Measurements from ENCODE around the gene CBS.
"Not testable (repeated sequence)": the region's sequence is repeated elsewhere in the genome, so short reads cannot be mapped to it uniquely, and the experiment has no call there.

CBS gene

DNA sequence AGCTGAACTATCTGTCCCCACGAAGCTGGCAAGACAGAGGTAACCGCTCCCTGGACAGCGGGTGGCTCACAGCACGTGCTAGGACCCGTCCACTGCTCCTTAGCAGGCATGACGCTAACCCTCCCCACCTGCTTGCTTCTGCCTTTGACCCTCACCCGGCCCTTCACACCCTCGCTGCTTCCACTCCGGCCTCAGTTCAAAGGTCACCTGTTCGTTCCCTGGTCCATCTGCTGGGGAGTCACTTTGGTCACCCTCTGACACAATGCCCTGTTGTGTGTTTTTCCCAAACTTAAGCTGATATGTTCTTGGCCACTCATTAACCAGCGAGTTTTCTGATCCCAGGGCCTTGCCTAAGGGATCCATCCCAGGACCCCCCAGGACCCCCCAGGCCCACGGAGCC is 7.6 kb downstream of the CBS start:
- DNase-seq (ENCODE audit: low spot score) = not testable (repeated sequence)

DNA sequence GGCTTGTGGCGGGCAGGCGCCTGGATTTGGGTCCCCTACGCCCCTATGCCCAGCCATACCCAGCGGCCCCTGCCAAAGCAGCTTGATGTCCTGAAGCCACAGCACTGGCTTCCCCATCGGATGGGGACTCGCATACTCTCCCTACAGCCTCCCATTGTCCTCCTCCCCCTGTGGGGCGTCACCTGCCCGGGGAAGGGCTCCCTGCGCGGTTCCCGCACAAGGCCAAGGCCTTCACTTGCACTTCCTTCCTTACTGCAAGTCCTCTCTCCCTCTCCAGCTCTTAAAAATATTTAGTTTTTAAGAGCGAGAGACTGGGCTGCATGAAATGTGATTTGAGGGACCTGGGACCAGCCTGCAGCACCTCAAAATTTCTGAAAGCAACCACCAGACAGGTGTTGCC is 8.9 kb downstream of the CBS start:
- DNase-seq (ENCODE audit: low spot score) = not testable (repeated sequence)

DNA sequence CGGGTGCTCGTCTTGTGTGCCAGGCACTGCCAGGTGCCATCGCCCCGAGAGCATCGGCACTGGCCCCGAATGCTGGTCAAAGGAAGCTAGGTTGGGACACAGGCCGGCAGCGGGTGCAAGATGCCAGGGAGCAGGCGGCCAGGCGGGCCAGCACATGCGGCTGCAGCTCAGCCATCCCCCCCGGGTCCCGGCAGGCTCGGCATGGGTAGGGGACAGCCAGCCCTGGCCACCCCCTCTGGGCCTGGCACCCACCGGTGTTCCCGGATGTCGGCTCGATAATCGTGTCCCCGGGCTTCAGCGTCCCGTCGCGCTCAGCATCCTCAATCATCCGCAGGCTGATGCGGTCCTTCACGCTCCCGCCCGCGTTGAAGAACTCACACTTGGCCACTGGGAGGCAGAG is 9.6 kb downstream of the CBS start:
- not testable (repeated sequence) for DNase-seq (ENCODE audit: low spot score)

DNA sequence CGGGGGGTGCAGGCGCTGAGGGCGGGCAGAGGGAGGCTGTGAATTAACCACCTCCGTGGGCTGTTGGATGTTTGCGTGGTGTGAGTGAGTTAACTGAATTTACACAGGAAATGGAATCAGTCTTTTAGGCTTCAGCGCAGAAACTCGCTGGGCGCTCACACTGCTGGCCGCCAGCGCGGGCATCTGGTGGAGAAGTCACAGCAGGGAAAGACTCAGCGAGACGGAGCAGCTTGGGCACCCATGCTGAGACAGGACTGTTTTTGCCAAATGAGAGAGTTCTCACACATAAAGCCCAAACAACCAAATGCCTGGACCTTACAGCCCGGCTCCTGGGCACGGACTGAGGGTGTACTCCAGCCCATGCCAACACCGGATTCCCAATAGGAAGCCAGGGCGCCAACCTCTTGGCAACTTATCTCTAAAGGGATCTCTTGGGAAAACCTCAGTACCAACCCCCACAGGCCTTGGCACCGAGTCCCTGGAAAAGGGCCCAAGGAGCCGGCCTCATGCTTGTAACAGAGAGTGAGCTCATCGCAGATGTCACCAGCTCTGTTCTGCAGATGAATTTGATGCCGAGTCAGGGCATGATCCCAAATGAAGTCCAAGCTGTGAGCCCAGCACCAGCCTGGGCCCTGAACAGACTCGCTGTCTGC is 11.2 kb downstream of the CBS start:
- not testable (repeated sequence) for DNase-seq (ENCODE audit: low spot score)

DNA sequence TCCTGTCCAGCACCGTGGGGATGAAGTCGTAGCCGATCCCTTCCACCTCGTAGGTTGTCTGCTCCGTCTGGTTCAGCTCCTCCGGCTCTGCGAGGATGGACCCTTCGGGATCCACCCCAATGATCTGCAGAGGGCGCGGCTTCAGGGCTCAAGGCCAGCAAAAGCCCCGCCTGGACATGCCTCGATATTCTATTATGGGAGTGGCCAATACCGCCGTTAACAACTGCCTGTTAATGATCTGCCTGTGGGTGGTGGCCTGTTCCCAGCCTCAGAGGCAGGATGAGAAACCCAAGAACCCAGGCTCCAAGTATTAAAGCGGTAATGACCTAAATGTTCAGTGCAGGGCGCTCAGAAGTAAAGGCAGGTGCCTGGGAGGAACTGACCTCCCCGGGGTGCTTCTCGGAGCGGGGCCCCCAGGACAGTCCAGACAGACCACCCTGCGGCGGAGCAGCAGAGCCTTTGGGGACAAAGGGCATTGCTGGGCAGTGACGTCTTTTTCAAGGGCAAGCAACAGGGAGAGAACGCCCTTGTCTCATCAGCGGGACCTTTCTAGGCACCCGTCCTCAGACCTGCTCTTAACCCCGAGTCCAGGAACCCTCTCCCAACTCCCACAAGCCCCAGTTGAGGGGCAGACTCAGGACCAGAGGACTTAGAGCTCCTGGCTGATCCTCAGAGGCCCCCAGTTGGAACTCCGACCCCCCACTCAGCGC is 12.5 kb downstream of the CBS start:
- not testable (repeated sequence) for DNase-seq (ENCODE audit: low spot score)

DNA sequence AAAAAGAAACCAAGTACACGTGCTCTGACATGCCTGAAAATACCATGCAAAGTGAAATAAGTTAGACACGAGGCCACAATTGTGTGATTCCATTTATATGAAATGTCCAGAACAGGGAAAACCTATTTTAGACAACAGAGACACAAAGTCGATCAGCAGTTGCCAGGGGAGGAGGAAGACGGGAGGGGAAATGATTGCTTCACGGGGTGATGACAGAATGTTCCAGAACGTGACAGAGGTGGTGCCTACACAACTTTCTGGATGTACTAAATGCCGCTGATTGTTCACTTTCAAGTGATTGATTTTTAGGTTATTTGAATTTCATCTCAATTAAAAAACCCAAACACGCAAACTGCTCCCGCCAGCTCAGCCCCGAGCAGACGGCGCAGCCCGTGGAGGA is 22.5 kb downstream of the CBS start:
- not testable (repeated sequence) for DNase-seq (ENCODE audit: low spot score)

DNA sequence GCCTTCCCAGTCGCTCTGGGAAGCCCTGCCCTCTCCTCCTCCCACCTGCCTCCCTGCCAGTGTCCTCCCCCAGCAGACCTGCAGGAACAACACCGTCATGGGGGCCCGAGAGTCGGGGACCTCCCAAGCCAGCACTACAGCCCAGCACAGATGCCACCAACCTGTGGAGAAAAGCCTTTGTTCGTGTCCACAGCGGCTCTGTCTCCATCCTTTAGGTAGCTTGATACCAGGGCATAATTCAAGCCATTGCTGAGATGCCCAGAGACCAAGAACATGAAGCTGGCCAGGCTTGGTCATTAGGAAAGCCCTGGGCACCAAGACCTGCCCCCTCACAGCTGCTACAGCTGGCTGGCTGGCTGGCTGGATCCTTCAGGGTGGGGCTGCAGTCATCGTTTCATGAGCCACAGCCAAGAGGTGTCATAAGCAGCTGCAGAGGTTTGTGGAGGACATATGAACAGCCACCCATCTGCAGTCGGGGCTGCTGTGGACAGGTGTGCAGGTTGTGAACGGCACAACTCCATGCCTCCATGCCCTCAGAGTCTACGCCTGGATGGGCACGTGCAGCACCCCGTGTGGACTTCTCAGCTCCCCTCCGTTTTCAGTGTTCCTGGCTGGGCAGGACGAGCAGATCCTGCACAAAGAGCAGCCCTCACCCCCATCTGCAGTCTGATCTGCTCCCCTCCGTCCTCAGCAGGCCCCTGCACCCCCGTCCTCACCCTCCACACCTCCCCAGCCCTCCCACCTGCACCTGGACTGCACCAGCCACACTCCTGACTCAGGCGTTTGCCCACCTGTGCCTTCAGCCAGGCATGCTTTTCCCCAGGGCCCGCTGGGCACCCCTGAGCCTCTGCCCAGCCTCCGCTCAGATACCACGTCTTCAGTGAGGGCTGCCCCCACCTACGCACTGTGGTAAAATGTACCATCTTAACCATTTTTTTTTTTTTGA is 29.5 kb downstream of the CBS start:
- DNase-seq (ENCODE audit: low spot score) = not testable (repeated sequence)

DNA sequence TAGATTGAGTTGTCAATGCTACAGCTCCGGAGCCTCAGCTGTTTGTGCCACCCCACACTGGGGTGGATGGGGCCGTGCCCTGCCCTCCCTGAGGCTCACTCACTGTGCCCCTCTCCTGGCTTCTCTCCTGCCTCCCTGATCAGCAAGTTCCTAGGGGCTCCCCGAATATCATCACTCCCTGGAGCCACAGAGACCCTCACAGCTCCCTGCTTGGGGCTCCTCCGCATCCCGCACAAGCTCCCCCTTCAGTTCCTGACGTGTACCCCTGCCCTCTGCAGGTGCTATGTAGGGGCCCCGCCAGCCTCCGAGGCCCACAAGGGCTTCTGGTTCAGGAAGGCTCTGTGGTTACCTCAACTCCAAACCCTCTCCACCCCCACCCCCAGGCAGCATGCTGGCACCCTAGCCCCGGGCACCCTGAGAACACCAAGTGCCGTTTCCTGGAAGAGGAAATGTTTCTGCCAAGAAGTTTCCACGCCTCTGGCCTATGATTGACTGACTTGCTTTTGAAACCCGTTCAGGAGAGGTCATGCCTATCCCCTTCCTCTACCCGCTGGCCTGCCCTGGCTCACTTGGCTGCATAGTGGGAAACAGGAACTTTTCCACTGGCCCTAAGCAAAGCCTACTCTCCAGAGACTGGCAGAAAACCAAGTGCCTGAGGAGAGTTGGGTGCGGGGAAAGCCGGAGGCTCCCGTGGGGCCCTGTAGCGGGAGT is 30.3 kb downstream of the CBS start:
- DNase-seq (ENCODE audit: low spot score) = not testable (repeated sequence)

DNA sequence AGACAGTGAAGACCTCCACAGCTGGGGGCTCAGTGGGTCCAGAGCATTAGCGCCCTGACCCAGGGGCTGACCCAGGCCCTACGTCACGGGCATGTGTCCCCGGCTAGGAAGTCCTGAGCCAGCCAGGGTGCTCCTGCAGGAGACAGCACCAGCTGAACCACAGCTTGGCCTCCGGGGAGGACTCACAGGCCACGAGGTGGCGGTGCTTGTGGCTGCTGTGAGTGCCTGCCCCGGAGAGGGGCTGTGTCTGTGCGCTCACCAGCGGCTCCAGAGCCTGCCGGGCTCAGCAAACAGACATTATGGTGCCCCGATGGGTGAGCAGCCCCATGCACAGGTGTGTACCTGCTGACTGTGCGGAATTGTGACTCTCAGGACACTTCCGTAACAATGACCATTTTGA is 31.1 kb downstream of the CBS start:
- not testable (repeated sequence) for DNase-seq (ENCODE audit: low spot score)

DNA sequence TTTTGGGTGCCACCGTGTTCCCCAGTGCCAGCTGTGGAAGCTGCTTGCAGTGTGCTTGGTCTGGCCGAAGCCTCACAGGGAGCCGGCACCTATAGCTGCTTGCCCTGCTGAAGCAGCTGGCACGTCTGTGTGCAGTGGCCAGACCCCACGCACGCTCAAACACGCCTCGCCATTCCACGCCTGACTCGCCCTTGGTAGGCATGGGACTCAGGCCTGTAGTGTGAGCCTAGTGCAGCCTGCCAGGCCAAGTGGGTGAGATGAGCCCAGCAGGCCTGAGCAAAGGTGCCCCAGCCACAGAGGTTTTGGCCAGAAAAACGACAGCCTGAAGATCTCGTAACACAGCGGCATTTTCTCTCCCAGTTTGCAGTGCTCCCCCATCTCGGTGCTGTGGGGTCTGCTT is 32.3 kb downstream of the CBS start:
- not testable (repeated sequence) for DNase-seq (ENCODE audit: low spot score)

DNA sequence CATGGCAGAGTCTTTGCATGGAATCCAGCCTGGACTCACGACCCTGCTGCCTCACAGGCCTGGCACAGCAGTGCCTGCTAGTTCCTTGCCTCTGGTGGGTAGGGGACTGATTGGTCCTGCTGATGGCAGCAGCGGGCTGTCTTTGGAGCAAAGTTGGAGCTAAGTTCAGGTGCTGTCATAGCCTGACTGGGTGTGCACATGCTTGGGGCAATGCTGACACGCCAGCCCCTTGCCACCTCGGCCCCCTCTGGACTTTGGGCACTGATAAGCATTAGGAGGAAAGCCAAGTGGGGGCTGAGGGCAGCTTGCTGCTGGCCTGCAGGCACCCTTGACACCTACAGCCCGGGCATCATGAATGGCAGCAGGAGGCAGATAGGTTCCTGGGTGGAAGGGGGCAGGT is 33.5 kb downstream of the CBS start:
- DNase-seq (ENCODE audit: low spot score) = not testable (repeated sequence)

DNA sequence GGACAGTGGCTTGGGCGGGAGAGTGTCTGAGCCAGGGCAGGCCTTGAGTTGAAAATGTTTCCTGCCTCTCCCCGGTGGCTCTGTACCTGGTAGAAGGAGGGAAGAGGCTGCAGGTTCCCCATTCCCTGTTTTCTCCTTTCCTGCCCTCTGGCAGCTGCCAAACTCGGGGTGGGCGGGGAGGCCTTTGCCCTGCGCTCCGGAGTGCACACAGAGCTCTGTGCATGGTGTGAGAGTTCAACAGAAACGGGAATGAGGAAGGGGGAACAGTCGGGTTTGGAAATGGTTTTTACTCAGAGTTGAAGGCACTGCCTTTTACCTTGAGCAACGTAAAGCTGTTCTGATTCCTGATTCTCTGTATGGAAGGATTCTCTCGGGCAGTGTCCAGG is 37.0 kb downstream of the CBS start:
- DNase-seq (ENCODE audit: low spot score) = not testable (repeated sequence)

DNA sequence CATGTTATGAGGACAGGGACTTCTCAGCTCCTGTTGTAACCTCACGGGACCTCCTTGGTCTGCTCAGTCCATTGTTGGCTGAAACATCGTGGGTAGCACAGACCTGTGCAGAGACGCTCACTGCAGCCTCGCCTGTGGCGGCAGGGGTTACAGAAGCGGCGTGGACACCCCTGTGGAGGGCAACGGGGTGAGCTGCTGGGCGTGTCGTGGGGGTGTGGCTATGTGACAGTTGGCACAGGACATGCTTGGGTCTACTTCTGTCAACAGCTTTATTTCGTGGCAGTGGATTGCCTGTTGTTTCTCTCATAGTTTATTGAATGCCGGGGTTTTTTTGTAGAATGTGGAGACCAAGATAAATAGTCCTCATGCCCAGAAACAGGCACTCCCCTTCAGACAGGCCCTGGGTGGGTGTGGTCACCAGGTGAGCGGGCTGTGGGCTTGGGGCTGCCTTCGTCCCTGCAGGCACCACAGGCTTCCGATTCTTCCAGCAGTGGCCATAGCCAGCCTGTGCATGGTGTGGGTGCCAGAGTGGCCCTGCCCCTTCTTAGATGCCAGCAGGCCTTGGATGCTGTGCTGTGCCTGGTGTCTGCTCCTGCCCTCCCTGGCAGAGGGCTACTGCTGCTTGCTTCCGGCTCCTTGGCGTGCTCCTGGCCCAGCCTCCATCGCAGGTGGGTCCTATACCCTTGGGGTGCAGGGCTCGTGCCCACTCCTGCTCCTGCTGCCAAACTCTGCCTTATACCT is 37.5 kb downstream of the CBS start:
- DNase-seq (ENCODE audit: low spot score) = not testable (repeated sequence)

DNA sequence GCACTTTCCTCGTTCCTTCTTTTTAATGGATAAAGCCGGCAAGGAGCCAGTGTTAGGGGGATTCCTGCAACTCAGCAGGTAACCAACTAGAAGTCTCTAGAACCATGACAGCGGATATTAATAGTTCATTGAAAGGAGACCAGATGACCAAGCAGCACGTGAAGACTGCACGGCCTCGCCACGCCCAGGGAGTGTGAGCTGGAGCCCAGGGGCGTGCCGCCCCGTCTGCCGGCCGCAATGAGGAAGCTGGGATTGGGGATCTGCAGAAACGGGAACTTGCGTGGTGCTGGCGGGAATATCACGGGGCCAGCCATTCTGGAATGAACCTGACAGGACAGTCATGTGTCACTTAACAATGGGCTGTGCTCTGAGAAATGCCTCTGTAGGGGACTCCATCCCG is 38.7 kb downstream of the CBS start:
- DNase-seq (ENCODE audit: low spot score) = not testable (repeated sequence)

DNA sequence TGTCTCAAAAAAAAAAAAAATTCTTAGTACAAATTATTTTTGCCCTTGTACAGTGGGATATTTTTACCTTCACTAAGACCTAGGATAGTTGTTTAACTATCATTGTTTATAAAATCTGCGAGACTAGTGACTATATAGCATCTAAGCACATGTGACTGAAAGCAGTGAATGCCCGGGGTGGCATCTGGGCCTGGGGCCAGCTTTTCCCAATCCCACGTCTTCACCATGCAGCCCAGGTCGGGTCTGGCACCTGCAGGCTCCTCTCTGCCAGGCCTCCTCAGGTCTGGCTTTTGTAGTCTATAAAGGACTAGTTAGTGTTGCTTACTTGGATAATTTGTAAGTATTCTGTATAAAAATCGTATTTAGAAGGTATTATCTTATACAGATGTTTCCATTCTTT is 40.8 kb downstream of the CBS start:
- no peak for DNase-seq (ENCODE audit: low spot score)

DNA sequence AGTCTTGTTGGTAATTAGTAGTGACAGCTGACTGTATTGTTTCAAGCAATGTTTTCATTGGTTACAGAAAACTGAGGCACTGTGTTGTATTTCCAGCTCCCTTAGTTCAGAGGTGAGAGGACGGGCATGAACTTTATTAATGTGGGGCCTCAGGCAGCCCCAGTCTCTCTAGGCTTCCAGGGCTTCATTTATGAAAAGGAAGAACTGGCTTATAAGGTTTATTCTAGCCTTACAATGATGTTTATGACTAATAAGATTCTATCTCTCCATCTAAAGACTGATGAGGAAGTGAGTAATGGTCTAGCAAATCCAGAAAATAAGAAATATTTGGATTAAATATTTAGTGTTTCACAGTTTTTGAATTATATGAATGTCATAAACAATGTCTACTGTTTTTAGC is 41.5 kb downstream of the CBS start:
- DNase-seq (ENCODE audit: low spot score) = no peak

DNA sequence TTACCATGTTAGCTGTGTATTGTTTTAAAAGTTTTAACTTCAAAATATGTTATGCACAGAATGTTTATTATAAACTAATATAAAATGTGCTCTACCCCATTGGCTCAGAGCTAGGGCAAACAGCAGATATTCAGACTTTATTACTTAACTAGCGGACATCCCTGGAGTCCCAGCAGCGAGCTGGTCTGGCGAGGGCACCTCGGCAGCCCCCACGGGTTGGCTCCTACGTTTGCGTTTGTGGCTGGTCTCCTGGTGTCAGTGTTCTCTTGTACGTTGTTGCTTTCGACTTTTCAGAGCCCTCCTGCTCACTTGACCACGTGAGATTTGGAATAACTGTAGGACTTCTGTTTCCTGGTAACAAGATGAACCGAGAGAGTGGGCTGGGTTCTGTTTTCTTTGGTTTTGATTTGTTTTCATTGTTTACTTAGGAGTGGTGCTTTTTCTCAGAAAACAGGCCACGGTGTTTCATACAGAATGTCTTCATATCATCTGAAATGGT is 44.5 kb downstream of the CBS start:
- no peak for DNase-seq (ENCODE audit: low spot score)

DNA sequence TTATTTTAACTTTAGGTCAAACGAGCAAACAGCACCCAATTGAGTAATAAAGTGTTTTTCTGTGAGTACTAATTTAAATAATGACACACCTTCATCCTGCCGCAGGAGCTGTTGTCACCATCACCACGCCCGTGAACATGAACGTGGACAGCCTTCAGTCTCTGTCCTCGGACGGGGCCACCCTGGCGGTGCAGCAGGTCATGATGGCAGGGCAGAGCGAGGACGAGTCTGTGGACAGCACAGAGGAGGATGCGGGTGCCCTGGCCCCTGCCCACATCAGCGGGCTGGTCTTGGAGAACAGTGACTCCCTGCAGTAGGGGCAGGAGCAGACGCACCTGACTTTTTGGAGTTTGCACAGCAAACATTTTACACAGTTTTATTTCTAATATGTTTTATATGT is 45.9 kb downstream of the CBS start:
- no peak for DNase-seq (ENCODE audit: low spot score)

DNA sequence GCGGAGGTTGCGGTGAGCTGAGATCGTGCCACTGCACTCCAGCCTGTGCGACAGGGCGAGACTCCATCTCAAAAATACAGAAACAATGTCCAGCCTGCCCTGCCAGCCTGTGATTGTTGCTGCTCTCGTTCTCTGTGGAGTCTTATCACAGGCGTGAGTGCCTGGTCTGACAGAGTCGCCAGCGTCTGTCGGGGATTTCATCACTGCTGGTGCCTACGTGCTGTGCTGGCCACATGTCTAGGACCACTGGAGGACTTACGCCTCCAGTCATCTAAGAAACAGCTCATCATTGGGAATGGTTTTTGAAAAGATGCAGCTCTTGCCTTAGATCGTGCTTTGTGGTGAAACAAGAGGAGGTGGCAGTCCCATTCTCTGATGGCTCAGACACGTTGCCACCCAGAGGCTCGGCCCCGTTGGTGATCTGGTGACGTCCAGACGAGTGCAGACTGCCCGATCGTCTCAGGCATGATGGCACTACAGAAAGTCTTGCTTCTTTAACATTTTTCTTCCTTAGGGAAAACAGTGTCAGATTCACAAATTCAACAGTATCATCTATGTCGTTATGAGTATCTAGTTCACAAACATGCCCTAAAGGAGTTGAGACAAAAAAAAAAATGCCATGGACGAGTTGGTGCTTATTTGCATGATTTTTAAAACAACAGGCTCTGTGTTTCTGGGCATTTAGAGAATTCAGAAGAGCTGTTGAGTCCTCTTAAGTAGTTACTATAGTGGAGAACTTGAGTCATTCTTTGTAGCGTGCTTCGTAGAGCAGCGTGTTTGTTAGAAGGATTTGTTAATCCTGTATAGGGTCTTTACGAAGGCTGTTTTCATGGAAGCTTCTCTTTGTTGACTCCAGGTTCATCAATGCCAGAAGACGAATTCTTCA is 47.5 kb downstream of the CBS start:
- no peak for DNase-seq (ENCODE audit: low spot score)

DNA sequence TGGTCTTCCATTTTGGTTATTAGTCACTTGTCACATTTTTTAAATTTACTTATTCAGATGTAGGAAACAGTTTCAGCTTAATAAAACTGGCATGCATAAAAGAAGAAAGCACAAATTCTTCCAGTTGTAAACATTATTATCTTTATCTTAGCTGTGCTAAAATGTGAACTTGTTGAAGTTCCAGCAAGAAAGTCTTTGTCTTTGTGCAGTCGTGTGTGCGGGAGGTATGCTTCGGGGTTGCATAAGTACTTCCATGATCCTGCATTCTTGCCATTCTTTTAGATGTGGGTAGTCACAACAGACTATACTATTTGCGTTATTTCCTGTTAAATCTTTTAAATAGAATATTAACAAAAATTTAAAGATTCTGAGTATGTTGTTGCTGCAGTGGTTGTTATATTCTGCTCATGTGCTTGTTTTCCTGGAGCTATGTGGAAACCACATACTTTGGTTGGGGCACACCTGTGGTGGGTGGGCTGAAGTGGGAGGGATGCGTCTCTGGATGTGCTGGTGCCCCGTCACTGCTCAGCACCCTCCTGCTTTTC is 49.9 kb downstream of the CBS start:
- no peak for DNase-seq (ENCODE audit: low spot score)

Measured in cerebellar cortex (tissue), 1 donor.